K562 (cell line): Measurements from ENCODE around the gene BRWD1. TPM values are rescaled to one million over a fixed set of nuclear protein-coding genes. Genes with fewer than 3 reads are reported as not detected.

Experiments
- ATAC-seq: fragments of 200-7000 bp; cut with Tn5 transposase; 3 replicates; pipeline ENCODE4 v1.9.1; 2020; ENCODE audit warnings: moderate library complexity
- BruUV-seq: library from RNA; stranded (reverse); fragments of 400-500 nt; replicated peaks from 2 replicates; lab custom pipeline; 2021; lab: Mats Ljungman, UMichigan
- CTCF ChIA-PET: fragments of 300-600 bp; formaldehyde crosslinking; extraction: SDS; loops from one replicate; lab custom pipeline; 2021; ENCODE audit warnings: low intra/inter-chr PET ratio; lab: Yijun Ruan, JAX
- POLR2A ChIA-PET: fragments of 300-600, 350-650 bp; sonication (Branson Sonifier 250); formaldehyde crosslinking; extraction: SDS; loops from one replicate; lab custom pipeline; 2021; ENCODE audit warnings: antibody characterized with exemption, inconsistent platforms; lab: Yijun Ruan, JAX
- DNase-seq, 4 experiments: peaks; one replicate each; pipeline versions ENCODE4 v3.0.0 to v3.0.0-alpha.2; 2011 to 2018; ENCODE audit warnings: low spot score in 3 of 4, mixed read lengths in 3 of 4; ENCODE audit errors: extremely low read depth in 1 of 4
- FAIRE-seq: peaks from 2 replicates; lab custom pipeline; 2011; peaks lifted over from hg19 to GRCh38; lab: Jason Lieb, UNC
- H2AFZ ChIP-seq: 2 replicates; pipeline ENCODE4 v1.6.0; 2011; ENCODE audit warnings: low read depth, low read length, control low read depth, inconsistent platforms
- H3K27ac ChIP-seq: fragments of 200-600 bp; 3 replicates; pipeline ENCODE4 v1.8.0; 2011; ENCODE audit warnings: low read depth, mild to moderate bottlenecking, control low read depth, inconsistent platforms, low read length, moderate library complexity, mixed read lengths; ENCODE audit errors: extremely low read depth
- H3K27me3 ChIP-seq, 2 experiments: fragments of 300-600 bp in 1 of 2; 2 replicates in 1 of 2; 3 replicates in 1 of 2; pipeline versions ENCODE4 v1.6.0 to v1.8.0; 2011; ENCODE audit warnings: inconsistent platforms in 2 of 2, low read length in 2 of 2, mild to moderate bottlenecking in 1 of 2, mixed read lengths in 1 of 2, moderate library complexity in 1 of 2; ENCODE audit not compliant: control insufficient read depth in 2 of 2, insufficient read depth in 2 of 2
- H3K36me3 ChIP-seq: fragments of 300-600 bp; 3 replicates; pipeline ENCODE4 v1.8.0; 2011; ENCODE audit warnings: mild to moderate bottlenecking, low read length, inconsistent platforms; ENCODE audit not compliant: control insufficient read depth, insufficient read depth
- H3K4me1 ChIP-seq, 2 experiments: fragments of 200-600 bp in 1 of 2; replicated peaks in 1 of 2; 2 replicates in 1 of 2; 3 replicates in 1 of 2; pipeline versions ENCODE4 v1.5.1 to v1.8.0; 2011; ENCODE audit warnings: inconsistent platforms in 2 of 2, low read length in 2 of 2, mild to moderate bottlenecking in 1 of 2, mixed read lengths in 1 of 2, moderate library complexity in 1 of 2; ENCODE audit not compliant: control insufficient read depth in 2 of 2, insufficient read depth in 2 of 2
- H3K4me2 ChIP-seq: 2 replicates; pipeline ENCODE4 v1.6.1; 2011; ENCODE audit warnings: low read length, control low read depth, inconsistent platforms, mixed read lengths; ENCODE audit not compliant: insufficient read depth
- H3K4me3 ChIP-seq: fragments of 200-600 bp; sonication (generic), shearing (Covaris generic); 2 replicates; pipeline ENCODE4 v1.5.1; 2016; ENCODE audit warnings: control low read depth, inconsistent platforms
- H3K79me2 ChIP-seq: fragments of 200-600 bp; 3 replicates; pipeline ENCODE4 v1.8.0; 2011; ENCODE audit warnings: low read length, inconsistent platforms; ENCODE audit not compliant: control insufficient read depth, insufficient read depth
- H3K9ac ChIP-seq, 2 experiments: 2 replicates each; pipeline versions ENCODE4 v1.6.0 to v1.6.1; 2011; ENCODE audit warnings: low read depth in 2 of 2, low read length in 2 of 2, control low read depth in 1 of 2, inconsistent platforms in 1 of 2, mild to moderate bottlenecking in 1 of 2, mixed read lengths in 1 of 2; ENCODE audit not compliant: insufficient read depth in 1 of 2
- H3K9me1 ChIP-seq: one replicate; pipeline ENCODE4 v1.6.0; 2011; ENCODE audit warnings: inconsistent platforms, mild to moderate bottlenecking, low read length, moderate library complexity; ENCODE audit not compliant: control insufficient read depth, insufficient read depth
- H3K9me3 ChIP-seq: replicated peaks from 2 replicates; pipeline ENCODE4 v1.5.1; 2011; ENCODE audit warnings: low read depth, low read length, inconsistent platforms; ENCODE audit not compliant: control insufficient read depth, insufficient read depth
- H4K20me1 ChIP-seq: replicated peaks from 2 replicates; pipeline ENCODE4 v1.6.1; 2011; ENCODE audit warnings: low read length, inconsistent platforms, mixed read lengths; ENCODE audit not compliant: control insufficient read depth, insufficient read depth
- CCNT2 ChIP-seq: IDR thresholded peaks from 2 replicates; pipeline ENCODE4 v1.6.1; 2011; ENCODE audit warnings: borderline replicate concordance, low read depth, mild to moderate bottlenecking, moderate library complexity, mixed read lengths, low read length; ENCODE audit not compliant: insufficient read length; ENCODE audit errors: extremely low read depth
- COPS2 ChIP-seq: fragments of 450-650 bp; conservative IDR thresholded peaks from 2 replicates; pipeline ENCODE4 v1.6.1; 2016; ENCODE audit warnings: mild to moderate bottlenecking, moderate library complexity
- GTF2E2 ChIP-seq: fragments of 200-800 bp; sonication (Bioruptor generic); IDR thresholded peaks from 2 replicates; pipeline ENCODE4 v1.6.1; 2016; ENCODE audit warnings: missing genetic modification characterization, missing compliant biosample characterization
- HMBOX1 ChIP-seq: sonication (generic); IDR thresholded peaks from 2 replicates; pipeline ENCODE4 v1.6.1; 2016
- MBD1 ChIP-seq: fragments of 250-450 bp; sonication (Bioruptor Pico); IDR thresholded peaks from 2 replicates; pipeline ENCODE4 v1.8.0; 2022; ENCODE audit warnings: inconsistent platforms
- PATZ1 ChIP-seq: fragments of 250-450 bp; sonication (Bioruptor Pico); IDR thresholded peaks from 2 replicates; pipeline ENCODE4 v1.5.0; 2020; ENCODE audit warnings: mild to moderate bottlenecking, borderline replicate concordance
- PURB ChIP-seq: sonication (generic); formaldehyde crosslinking; IDR thresholded peaks from 2 replicates; pipeline ENCODE4 v1.9.0; 2021; ENCODE audit warnings: low read depth, mild to moderate bottlenecking, missing genetic modification reagents
- TAL1 ChIP-seq: fragments of 450-650 bp; IDR thresholded peaks from 2 replicates; pipeline ENCODE4 v1.6.1; 2016; ENCODE audit warnings: mild to moderate bottlenecking
- TARDBP ChIP-seq: fragments of 450-650 bp; IDR thresholded peaks from 2 replicates; pipeline ENCODE4 v1.6.1; 2016
- ZNF717 ChIP-seq: fragments of 250-450 bp; sonication (Bioruptor Pico); IDR thresholded peaks from 2 replicates; pipeline ENCODE4 v1.5.0; 2021
- ZNF76 ChIP-seq: fragments of 250-450 bp; sonication (Bioruptor Pico); IDR thresholded peaks from 2 replicates; pipeline ENCODE4 v1.4.0; 2020; ENCODE audit warnings: mild to moderate bottlenecking, moderate library complexity, borderline replicate concordance
- WGBS: fragments of 100-300 bp; shearing (Covaris generic); methylation state at CpG from one replicate; pipeline ENCODE4 v1.1.6; 2016; ENCODE audit warnings: low coverage, mixed read lengths; ENCODE audit not compliant: insufficient coverage; ENCODE audit errors: missing lambda C conversion rate; 5-methylcytosine and 5-hydroxymethylcytosine counted together
- in situ Hi-C: fragments of 300-500 bp; cut with MboI; formaldehyde crosslinking; loops from 4 replicates; pipeline ENCODE4 v1.15.0; 2018; ENCODE audit warnings: inconsistent platforms, mixed read lengths
- intact Hi-C: fragments of 100-400 bp; cut with micrococcal nuclease; formaldehyde crosslinking; loops from 2 replicates; pipeline ENCODE4 v1.14.2; 2022
- polyA plus RNA-seq, 8 experiments: library from polyadenylated mRNA; depleted of rRNA in 4 of 8; stranded (reverse) in 5 of 8; unstranded in 3 of 8; fragments of >200 nt; fragmentation: Nextera tagmentation in 2 of 8; fragmentation: Illumina TruSeq in 1 of 8; extraction: Ambion mirVana in 2 of 8; extraction: Trizol in 1 of 8; gene quantifications; 2 replicates each; pipeline versions ENCODE4 v1.2.1 to v1.2.3, GENCODE V29; 2011 to 2014; ENCODE audit warnings: inconsistent platforms in 1 of 8, missing spikeins in 1 of 8
- total RNA-seq, 7 experiments: library from RNA; depleted of rRNA in 6 of 7; stranded (reverse); fragments of >200 nt in 6 of 7; fragmentation: Illumina TruSeq in 2 of 7; extraction: Trizol in 2 of 7; gene quantifications; 2 replicates each; pipeline versions ENCODE4 v1.2.1 to v1.2.3, GENCODE V29; 2011 to 2021; ENCODE audit warnings: low replicate concordance in 1 of 7

The BRWD1 gene
- total and polyA plus RNA-seq, 9 of the 15 experiments (the other 6 are each of a cell fraction or from before 2014, with no cell fraction given) = 10.1 to 60.2 (median 34.1) TPM

GRCh38 chr21:39315603-39316445 is 2.4 kb upstream of the BRWD1 start (continued):
- TF ChIP-seq MBD1 (CRISPR knock-in tag) = 0 out of 2 replicates have a peak, but pooled peaks have one; percentile 26
- TF ChIP-seq HMBOX1 = 0 out of 2 replicates have a peak, but pooled peaks have one; percentile 16

- intact Hi-C loops = loop anchor here (5.0 to 10.0 kb wide), 2 partner anchors 107 to 130 kb away; partner anchors contain the start of gene PSMG1
- ATAC-seq (peak; percentile 18), DNase-seq (peak in 1 of 4 experiments; percentile 71), FAIRE-seq (no peak)
- ChIA-PET POLR2A (interaction anchor here (0.6 to 7.1 kb wide), 20 partner anchors 9 to 492 kb away, joined by 3 to 73 read pairs (median 4); partner anchors contain the start of genes HMGN1 and PSMG1), CTCF (interaction anchor here (0.8 to 1.7 kb wide), 2 partner anchors 74 kb away, joined by 3 to 14 read pairs; no protein-coding TSS in a partner anchor)
- in situ Hi-C loops = loop anchor here (5.0 kb wide), 1 partner anchor 73 kb away; no protein-coding TSS in a partner anchor
- Histone ChIP-seq H3K4me1 (peaks cover 32 to 49% of the 10 kb centered on the region in 2 experiments), H3K79me2 (peaks cover 49% of the 10 kb centered on the region), H3K36me3 (peaks cover 24% of the 10 kb centered on the region), H3K9me3 (no peaks in the 10 kb centered on the region), H3K4me3 (peak overlapping the region; percentile 62), H3K9ac (peak overlapping the region; percentile 95 to 98), H3K9me1 (no peaks in the 10 kb centered on the region), H2AFZ (peak overlapping the region; percentile 88), H4K20me1 (peaks cover 9% of the 10 kb centered on the region), H3K27me3 (no peaks in the 10 kb centered on the region), H3K4me2 (peak overlapping the region; percentile 99), H3K27ac (peak overlapping the region; percentile 97)
- under 1% methylated on average over 43 of the region's 43 CpGs for WGBS
- BruUV-seq = TSS peak; percentile 81
- TF ChIP-seq ZNF717 (CRISPR knock-in tag) = no peak
- no peak for TF ChIP-seq TAL1
- TF ChIP-seq CCNT2 = no peak
- TF ChIP-seq GTF2E2 (tag) = peak; percentile 92
- no peak for TF ChIP-seq TARDBP
- peak; percentile 76 for TF ChIP-seq PATZ1 (CRISPR knock-in tag)
- no peak for TF ChIP-seq PURB
- TF ChIP-seq ZNF76 (CRISPR knock-in tag) = no peak
- TF ChIP-seq COPS2 = no peak
Measured at GRCh38 chr21:39314143-39315027, 953 bp upstream of the BRWD1 start.
